ENCODE measurements around the gene SOX15.

Gene SOX15

DNA sequence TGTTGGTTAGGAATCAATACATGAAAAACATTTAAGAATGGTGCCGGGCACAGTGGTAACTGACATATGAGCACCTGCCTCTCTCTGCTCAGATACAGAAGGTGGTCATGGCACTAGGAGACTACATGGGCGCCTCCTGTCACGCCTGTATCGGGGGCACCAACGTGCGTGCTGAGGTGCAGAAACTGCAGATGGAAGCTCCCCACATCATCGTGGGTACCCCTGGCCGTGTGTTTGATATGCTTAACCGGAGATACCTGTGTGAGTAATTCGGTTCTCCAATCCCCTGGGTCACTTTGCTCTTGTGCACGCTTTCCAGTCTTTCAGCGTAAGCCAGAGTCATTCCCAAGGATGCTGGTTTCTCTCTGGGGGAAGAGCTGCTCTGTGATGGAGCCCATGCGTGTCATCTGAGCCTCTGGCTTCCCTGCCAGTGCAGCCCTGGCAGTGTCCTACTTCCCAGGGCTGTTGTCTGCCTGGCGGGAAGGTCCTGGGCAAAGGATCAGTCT lies 13.4 kb downstream of the SOX15 start:
- DNase-seq: no peak

- DNase-seq: no peak
Measured at GRCh38 chr17:7575959-7576358, 13.9 kb downstream of the SOX15 start.

DNA sequence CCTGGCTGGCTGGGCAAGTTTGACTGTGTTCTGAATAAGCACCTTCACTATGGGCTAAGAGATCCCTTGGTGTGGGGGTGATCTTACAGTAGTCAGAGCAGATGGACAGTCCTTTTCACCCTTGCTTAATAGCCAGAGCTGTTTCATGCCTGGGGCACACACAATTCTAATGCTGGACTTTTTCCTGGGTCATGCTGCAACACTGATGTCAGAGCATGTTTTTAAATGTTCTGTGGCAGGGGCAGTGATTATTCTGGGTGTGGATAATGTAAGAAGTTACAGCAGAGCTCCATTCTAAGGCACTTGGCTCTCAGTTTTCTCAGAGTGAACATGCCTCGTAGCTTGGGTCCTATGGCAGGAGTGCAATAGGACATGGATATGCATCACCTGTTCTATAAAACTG lies 14.4 kb downstream of the SOX15 start:
- DNase-seq: no peak

- DNase-seq: no peak
Measured at GRCh38 chr17:7574176-7574953, 15.5 kb downstream of the SOX15 start.

DNA sequence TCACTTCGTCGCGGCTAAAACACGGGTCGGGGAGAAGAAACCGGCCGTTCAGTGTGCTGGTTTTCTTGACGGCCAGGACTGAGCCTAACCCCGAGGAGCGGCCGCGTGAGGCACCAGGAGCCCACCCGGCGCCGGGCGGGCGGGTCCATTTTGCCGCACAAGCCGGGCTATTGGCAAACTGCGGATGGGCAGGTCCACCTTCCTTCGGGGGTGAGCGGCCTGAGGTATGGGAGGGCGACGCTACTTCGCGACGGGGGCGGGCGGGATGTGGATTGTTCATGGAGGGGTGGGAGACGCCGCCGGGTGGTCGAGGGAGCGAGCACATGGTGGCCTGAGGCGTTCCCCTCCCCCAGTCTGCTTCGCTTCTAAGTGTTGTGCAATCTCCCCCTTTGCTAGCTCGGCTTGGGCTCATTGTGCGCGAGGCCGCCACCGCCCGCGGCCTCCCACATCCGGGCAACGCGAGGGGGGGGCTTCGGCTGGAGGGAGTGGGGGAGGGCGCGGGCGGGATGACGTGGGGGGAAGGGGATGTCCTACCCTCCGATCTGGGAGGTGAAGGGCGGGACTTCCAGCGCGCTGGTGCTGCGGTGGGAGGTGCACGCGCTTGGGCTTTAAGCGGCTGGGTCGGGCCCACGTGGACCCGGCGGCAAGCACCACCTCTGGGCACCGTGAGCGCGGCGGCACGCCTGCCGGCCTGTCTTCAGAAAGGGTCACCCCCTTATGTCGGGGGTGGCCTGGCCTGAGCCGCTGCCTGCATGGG lies 16.4 kb downstream of the SOX15 start:
- DNase-seq: peak; percentile 97

DNA sequence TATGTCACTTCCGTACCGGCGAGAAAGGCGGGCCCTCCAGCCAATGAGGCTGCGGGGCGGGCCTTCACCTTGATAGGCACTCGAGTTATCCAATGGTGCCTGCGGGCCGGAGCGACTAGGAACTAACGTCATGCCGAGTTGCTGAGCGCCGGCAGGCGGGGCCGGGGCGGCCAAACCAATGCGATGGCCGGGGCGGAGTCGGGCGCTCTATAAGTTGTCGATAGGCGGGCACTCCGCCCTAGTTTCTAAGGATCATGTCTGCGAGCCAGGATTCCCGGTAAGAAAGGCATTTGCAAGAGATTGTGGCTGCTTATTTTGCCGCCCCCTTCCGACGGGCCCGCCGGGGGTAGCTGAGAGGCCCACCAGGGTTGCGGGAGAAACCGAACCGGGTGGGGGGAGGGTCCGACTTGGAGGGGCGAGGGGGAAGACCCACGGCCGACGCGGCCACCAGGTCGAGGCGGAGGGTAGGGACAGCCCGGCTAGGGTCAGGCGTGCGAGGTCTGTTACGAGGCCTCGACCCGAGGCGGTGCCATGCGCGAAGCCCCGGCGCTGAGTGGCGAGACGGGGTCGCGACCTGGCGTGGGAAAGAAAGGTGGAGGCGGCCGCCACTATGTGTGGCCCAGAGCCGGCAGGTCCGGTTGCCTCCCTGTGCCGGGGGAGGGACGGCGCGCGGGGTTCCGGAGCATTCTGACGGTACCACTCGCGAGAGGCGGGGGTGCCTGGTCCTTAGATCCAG lies 17.1 kb downstream of the SOX15 start:
- peak; percentile 100 for DNase-seq

DNA sequence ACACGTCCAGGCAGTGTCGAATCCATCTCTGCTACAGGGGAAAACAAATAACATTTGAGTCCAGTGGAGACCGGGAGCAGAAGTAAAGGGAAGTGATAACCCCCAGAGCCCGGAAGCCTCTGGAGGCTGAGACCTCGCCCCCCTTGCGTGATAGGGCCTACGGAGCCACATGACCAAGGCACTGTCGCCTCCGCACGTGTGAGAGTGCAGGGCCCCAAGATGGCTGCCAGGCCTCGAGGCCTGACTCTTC lies 17.6 kb downstream of the SOX15 start:
- DNase-seq: no peak

DNA sequence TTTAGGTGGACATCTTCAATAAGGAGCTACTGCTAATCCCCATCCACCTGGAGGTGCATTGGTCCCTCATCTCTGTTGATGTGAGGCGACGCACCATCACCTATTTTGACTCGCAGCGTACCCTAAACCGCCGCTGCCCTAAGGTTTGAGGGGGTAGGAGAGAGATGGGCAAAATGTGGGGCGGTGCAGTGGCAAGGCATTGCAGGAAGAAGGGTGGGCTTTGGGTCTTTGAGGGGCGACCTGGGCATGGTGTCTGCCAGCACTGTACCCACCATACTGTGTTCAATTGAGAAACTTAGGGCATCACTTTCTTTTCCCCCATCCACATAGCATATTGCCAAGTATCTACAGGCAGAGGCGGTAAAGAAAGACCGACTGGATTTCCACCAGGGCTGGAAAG lies 19.5 kb downstream of the SOX15 start:
- DNase-seq: no peak

DNA sequence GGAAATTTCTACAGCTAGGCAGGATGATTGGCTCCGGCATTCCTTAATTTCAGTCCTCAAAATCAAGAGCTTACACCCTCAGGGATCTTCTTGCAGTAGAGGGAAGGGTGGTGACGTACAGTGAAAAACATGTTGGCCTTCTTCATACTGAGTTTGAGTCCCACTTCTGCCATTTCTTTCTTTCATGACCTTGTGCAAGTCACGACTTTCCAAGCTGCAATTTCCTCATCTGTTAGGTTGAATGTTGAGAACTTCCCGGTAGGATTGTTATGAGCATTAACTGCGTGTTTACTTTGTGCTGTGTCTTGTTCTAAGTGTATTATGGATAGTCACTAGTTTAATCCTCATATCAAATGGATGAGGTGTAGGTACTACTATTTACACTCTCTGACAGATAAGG lies 20.3 kb downstream of the SOX15 start:
- DNase-seq: no peak

- no peak for DNase-seq
Measured at GRCh38 chr17:7563115-7563869, 26.6 kb downstream of the SOX15 start.

DNA sequence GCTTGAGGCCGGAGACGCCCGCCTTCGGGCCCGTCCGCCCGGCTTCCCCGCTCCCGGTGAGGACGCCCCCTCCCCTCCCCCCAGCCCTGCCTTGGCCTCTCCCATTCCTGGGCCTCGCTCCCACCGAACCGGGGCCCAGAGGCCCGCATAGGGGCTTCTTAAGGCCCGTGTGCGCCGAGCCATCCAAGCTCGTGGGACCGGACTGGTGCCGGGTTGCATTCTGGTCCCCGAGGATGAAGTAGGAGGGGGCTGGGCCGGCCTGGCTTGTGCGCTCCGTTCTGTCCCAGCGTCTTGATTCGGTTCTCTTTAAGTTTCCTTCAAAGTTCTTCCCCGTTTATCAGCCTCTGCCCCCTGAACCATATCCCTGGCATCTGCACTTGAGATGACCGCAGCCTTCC lies 27.7 kb downstream of the SOX15 start:
- peak; percentile 58 for DNase-seq

- peak; percentile 95 for DNase-seq
Measured at GRCh38 chr17:7561589-7562207, 28.2 kb downstream of the SOX15 start, which contains the start of gene SENP3. Gene SENP3 (plus strand): TSS chr17:7561919. CDS start chr17:7563077, 1,158 bp downstream.

DNA sequence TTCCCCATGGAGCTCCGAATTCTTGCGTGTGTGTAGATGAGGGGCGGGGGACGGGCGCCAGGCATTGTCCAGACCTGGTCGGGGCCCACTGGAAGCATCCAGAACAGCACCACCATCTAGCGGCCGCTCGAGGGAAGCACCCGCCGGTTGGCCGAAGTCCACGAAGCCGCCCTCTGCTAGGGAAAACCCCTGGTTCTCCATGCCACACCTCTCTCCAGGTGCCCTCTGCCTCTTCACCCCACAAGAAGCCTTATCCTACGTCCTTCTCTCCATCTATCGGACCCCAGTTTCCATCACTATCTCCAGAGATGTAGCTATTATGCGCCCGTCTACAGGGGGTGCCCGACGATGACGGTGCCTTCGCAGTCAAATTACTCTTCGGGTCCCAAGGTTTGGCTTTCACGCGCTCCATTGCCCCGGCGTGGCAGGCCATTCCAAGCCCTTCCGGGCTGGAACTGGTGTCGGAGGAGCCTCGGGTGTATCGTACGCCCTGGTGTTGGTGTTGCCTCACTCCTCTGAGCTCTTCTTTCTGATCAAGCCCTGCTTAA lies 28.8 kb downstream of the SOX15 start:
- peak; percentile 94 for DNase-seq

GRCh38 chr17:7560172-7561027 lies 29.5 kb downstream of the SOX15 start:
- DNase-seq: peak; percentile 41

- no peak for DNase-seq
Measured at GRCh38 chr17:7559320-7560171, 30.3 kb downstream of the SOX15 start.

DNA sequence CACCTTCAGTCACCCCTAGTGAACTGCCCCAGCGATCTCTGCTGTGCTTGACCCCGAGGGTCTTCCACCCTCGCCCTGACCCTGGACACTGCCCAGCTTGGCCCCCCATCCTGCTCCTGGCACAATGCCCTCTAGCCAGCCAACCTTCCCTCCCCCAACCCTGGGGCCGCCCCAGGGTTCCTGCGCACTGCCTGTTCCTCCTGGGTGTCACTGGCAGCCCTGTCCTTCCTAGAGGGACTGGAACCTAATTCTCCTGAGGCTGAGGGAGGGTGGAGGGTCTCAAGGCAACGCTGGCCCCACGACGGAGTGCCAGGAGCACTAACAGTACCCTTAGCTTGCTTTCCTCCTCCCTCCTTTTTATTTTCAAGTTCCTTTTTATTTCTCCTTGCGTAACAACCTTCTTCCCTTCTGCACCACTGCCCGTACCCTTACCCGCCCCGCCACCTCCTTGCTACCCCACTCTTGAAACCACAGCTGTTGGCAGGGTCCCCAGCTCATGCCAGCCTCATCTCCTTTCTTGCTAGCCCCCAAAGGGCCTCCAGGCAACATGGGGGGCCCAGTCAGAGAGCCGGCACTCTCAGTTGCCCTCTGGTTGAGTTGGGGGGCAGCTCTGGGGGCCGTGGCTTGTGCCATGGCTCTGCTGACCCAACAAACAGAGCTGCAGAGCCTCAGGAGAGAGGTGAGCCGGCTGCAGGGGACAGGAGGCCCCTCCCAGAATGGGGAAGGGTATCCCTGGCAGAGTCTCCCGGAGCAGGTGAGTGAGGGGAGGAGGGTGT lies 31.2 kb downstream of the SOX15 start, which contains the start of gene TNFSF13:
TNFSF13 (plus strand) TSS at position 207 of the 776 bp plus-strand sequence; CDS start at position 497, 290 bp downstream.
- peak; percentile 61 for DNase-seq

GRCh38 chr17:7557775-7558543 lies 31.9 kb downstream of the SOX15 start:
- DNase-seq: peak; percentile 91

GRCh38 chr17:7557147-7557764 lies 32.6 kb downstream of the SOX15 start:
- DNase-seq: no peak
